Keratinocyte (primary cell): ENCODE data around the gene RPL7L1. TPM values are rescaled to one million over a fixed set of nuclear protein-coding genes. Genes with fewer than 3 reads are reported as not detected.

Experiments used
- DNase-seq: peaks from one replicate; pipeline ENCODE4 v3.0.0-alpha.2; 2011; ENCODE audit warnings: low read depth, missing footprints, low spot score
- FAIRE-seq: peaks from 2 replicates; lab custom pipeline; 2011; peaks lifted over from hg19 to GRCh38; lab: Jason Lieb, UNC
- H2AFZ ChIP-seq: 2 replicates; pipeline ENCODE4 v1.6.0; 2012; ENCODE audit warnings: low read length, control low read depth, inconsistent platforms; ENCODE audit not compliant: control insufficient read depth
- H3K27ac ChIP-seq: 2 replicates; pipeline ENCODE4 v1.5.1; 2011; ENCODE audit warnings: low read length; ENCODE audit not compliant: control insufficient read depth, insufficient read depth
- H3K27me3 ChIP-seq: 3 replicates; pipeline ENCODE4 v1.6.0; 2011; ENCODE audit warnings: low read length; ENCODE audit not compliant: control insufficient read depth, insufficient read depth; ENCODE audit errors: extremely low read depth
- H3K36me3 ChIP-seq, 2 experiments: 2 replicates in 1 of 2; 3 replicates in 1 of 2; pipeline ENCODE4 v1.5.1; 2011; ENCODE audit warnings: low read length in 2 of 2, mild to moderate bottlenecking in 1 of 2; ENCODE audit not compliant: control insufficient read depth in 2 of 2, insufficient read depth in 2 of 2; ENCODE audit errors: extremely low read depth in 1 of 2
- H3K4me1 ChIP-seq: 3 replicates; pipeline ENCODE4 v1.5.1; 2011; ENCODE audit warnings: low read length; ENCODE audit not compliant: control insufficient read depth, insufficient read depth; ENCODE audit errors: extremely low read depth
- H3K4me2 ChIP-seq: 3 replicates; pipeline ENCODE4 v1.6.0; 2011; ENCODE audit warnings: low read depth, low read length; ENCODE audit not compliant: control insufficient read depth, insufficient read depth; ENCODE audit errors: extremely low read depth
- H3K4me3 ChIP-seq, 3 experiments: fragments of 200-600 bp in 1 of 3; sonication (generic) in 1 of 3; 2 replicates in 2 of 3; 3 replicates in 1 of 3; pipeline ENCODE4 v1.5.1; 2011 to 2016; ENCODE audit warnings: low read length in 3 of 3, mild to moderate bottlenecking in 3 of 3, control low read depth in 2 of 3, inconsistent platforms in 1 of 3, low read depth in 1 of 3, mixed read lengths in 1 of 3, mixed run types in 1 of 3, moderate library complexity in 1 of 3; ENCODE audit not compliant: control insufficient read depth in 2 of 3, insufficient read depth in 2 of 3; ENCODE audit errors: extremely low read depth in 1 of 3
- H3K79me2 ChIP-seq: 2 replicates; pipeline ENCODE4 v1.6.0; 2012; ENCODE audit warnings: low read length; ENCODE audit not compliant: control insufficient read depth, insufficient read depth
- H3K9ac ChIP-seq: 3 replicates; pipeline ENCODE4 v1.6.0; 2011; ENCODE audit warnings: low read length; ENCODE audit not compliant: control insufficient read depth, insufficient read depth; ENCODE audit errors: extremely low read depth
- H3K9me1 ChIP-seq: 3 replicates; pipeline ENCODE4 v1.6.0; 2011; ENCODE audit warnings: low read length; ENCODE audit not compliant: control insufficient read depth, insufficient read depth; ENCODE audit errors: extremely low read depth
- H3K9me3 ChIP-seq: 2 replicates; pipeline ENCODE4 v1.5.1; 2012; ENCODE audit warnings: low read depth, low read length; ENCODE audit not compliant: control insufficient read depth
- H4K20me1 ChIP-seq: 3 replicates; pipeline ENCODE4 v1.6.0; 2011; ENCODE audit warnings: low read length; ENCODE audit not compliant: control insufficient read depth, insufficient read depth; ENCODE audit errors: extremely low read depth
- EZH2 ChIP-seq: IDR thresholded peaks from one replicate; pipeline ENCODE4 v1.6.1; 2012; ENCODE audit warnings: inconsistent platforms, mild to moderate bottlenecking, low read length, moderate library complexity
- dilution Hi-C: fragments of 300-500 bp; cut with MboI; formaldehyde crosslinking; loops from one replicate; pipeline ENCODE4 v1.7.0; 2020; ENCODE audit warnings: low sequenced_read_pairs; ENCODE audit not compliant: extremely low pct_ligation_motif_present
- polyA plus RNA-seq, 5 experiments: library from polyadenylated mRNA; depleted of rRNA in 3 of 5; stranded (reverse) in 3 of 5; stranded (forward) in 1 of 5; unstranded in 1 of 5; fragments of >200 nt; gene quantifications; 1 replicate in 1 of 5; 2 replicates in 3 of 5; 3 replicates in 1 of 5; pipeline versions ENCODE4 v1.2.1 to v1.2.3, GENCODE V29; 2011 to 2012; ENCODE audit warnings: missing spikeins in 2 of 5, low read depth in 1 of 5, low replicate concordance in 1 of 5
- TF ChIP-seq, protein P1 (sequence below), 3 experiments: IDR thresholded peaks in 1 of 3; conservative IDR thresholded peaks in 1 of 3; optimal IDR thresholded peaks in 1 of 3; 2 replicates in 2 of 3; 3 replicates in 1 of 3; pipeline versions ENCODE3 to v1.5.1; 2011; ENCODE audit warnings: low read length in 3 of 3, mild to moderate bottlenecking in 3 of 3, moderate library complexity in 2 of 3, control low read depth in 1 of 3, inconsistent platforms in 1 of 3; ENCODE audit not compliant: insufficient read depth in 2 of 3; ENCODE audit errors: extremely low read depth in 1 of 3

The RPL7L1 gene
- polyA plus RNA-seq, 1 donor (not counting 4 experiments of a cell fraction or from before 2014, with no cell fraction given): 76.8 TPM

DNA sequence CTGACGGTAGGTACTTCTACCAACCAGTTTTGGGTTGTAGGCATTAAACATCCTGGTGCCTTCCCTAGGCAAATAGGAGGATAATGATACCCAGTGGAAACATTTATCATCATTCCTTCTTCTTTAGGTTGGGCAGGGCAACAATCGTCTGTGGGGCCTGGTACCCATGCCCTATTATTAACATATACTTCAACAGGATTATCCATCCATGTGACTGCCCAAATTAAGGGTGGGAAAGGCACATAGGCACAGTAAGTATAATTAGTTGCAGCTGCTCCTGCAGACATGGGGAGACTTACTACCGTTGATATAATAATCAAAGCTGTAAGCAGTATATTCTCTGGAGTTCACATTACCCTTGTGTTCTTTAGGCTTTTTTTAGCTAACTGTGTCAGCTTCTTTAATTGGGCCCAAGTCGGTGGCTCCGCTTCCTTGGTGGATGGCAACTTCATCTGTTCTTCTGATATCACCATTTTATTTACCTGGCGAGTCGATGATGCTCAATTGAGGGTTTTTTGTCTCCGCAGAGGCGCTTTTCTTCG lies 16.8 kb downstream of the RPL7L1 start:
- Histone ChIP-seq H3K4me1 (peaks cover 2% of the 10 kb centered on the region), H3K27me3 (no peaks in the 10 kb centered on the region), H3K27ac (no peak overlapping the region), H3K79me2 (no peaks in the 10 kb centered on the region), H2AFZ (no peak overlapping the region), H3K9ac (no peak overlapping the region), H3K4me2 (no peak overlapping the region), H3K9me3 (no peaks in the 10 kb centered on the region), H3K36me3 (no peaks in the 10 kb centered on the region), H3K4me3 (no peak overlapping the region), H3K9me1 (no peaks in the 10 kb centered on the region), H4K20me1 (no peaks in the 10 kb centered on the region)
- dilution Hi-C loops: no loop called here
- DNase-seq (no peak), FAIRE-seq (no peak)
- TF ChIP-seq EZH2: no peak
- TF ChIP-seq, protein P1, sequence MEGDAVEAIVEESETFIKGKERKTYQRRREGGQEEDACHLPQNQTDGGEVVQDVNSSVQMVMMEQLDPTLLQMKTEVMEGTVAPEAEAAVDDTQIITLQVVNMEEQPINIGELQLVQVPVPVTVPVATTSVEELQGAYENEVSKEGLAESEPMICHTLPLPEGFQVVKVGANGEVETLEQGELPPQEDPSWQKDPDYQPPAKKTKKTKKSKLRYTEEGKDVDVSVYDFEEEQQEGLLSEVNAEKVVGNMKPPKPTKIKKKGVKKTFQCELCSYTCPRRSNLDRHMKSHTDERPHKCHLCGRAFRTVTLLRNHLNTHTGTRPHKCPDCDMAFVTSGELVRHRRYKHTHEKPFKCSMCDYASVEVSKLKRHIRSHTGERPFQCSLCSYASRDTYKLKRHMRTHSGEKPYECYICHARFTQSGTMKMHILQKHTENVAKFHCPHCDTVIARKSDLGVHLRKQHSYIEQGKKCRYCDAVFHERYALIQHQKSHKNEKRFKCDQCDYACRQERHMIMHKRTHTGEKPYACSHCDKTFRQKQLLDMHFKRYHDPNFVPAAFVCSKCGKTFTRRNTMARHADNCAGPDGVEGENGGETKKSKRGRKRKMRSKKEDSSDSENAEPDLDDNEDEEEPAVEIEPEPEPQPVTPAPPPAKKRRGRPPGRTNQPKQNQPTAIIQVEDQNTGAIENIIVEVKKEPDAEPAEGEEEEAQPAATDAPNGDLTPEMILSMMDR (optimal IDR thresholded peaks at IDR 0.05 in 1 of 3, IDR thresholded peaks at IDR 0.05 in 1 of 3, conservative IDR thresholded peaks at IDR 0.05 in 1 of 3; ENCODE audit: extremely low read depth in 1 of 3, insufficient read depth in 2 of 3, low read length in 3 of 3): no peak

DNA sequence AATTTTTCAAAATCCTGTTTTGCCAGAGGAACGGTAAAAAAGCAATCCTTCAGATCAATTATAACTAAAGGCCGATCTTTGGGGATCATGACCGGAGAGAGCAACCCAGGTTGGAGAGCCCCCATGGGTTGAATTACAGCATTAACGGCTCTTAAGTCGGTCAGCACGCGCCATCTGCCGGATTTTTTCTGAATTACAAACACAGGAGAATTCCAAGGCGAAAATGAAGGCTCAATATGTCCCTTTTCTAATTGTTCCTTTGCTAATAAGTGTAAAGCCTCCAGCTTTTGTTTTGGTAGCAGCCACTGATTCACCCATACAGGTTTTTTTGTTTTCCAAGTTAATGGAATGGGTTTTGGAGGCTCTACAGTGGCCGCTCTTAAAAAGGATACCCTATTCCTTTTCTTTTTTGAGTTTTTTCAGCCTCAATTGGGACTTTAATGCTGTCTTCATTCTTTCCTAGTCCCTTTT lies 19.5 kb downstream of the RPL7L1 start:
- peak overlapping the region; percentile 16 for H2AFZ ChIP-seq
- H3K9me1 ChIP-seq: no peaks in the 10 kb centered on the region
- dilution Hi-C loops: no loop called here
- FAIRE-seq: no peak
- H4K20me1 ChIP-seq: no peaks in the 10 kb centered on the region
- H3K36me3 ChIP-seq: no peaks in the 10 kb centered on the region
- no peak overlapping the region for H3K27ac ChIP-seq
- H3K79me2 ChIP-seq: no peaks in the 10 kb centered on the region
- DNase-seq: no peak
- no peaks in the 10 kb centered on the region for H3K4me1 ChIP-seq
- no peaks in the 10 kb centered on the region for H3K27me3 ChIP-seq
- no peak for TF ChIP-seq EZH2
- TF ChIP-seq, protein P1 (optimal IDR thresholded peaks at IDR 0.05 in 1 of 3, IDR thresholded peaks at IDR 0.05 in 1 of 3, conservative IDR thresholded peaks at IDR 0.05 in 1 of 3; ENCODE audit: extremely low read depth in 1 of 3, insufficient read depth in 2 of 3, low read length in 3 of 3): peak; percentile 45 to 59 (median 55)
- H3K9ac ChIP-seq: no peak overlapping the region
- no peak overlapping the region for H3K4me2 ChIP-seq
- no peaks in the 10 kb centered on the region for H3K9me3 ChIP-seq
- no peak overlapping the region for H3K4me3 ChIP-seq
